ENCODE data around the gene SLC5A12. TPM values are rescaled to one million over a fixed set of nuclear protein-coding genes. Genes with fewer than 3 reads are reported as not detected.

The SLC5A12 gene
- total RNA-seq, 1 donor from 2014 or later = 0.18 TPM

Other genes with a start within 250 kb of the SLC5A12 start
- gene MUC15, start 149.8 kb downstream of the SLC5A12 start, total RNA-seq = not detected